HCT116 (cell line): ENCODE data around the gene MYO16.

ENCODE experiments used
- EZH2phosphoT487 ChIP-seq: fragments of 200-600 bp; IDR thresholded peaks from 2 replicates; pipeline ENCODE4 v1.6.1; 2018; ENCODE audit warnings: antibody characterized with exemption, borderline replicate concordance
- POLR2A ChIP-seq: IDR thresholded peaks from 2 replicates; pipeline ENCODE4 v1.7.0; 2011; ENCODE audit warnings: borderline replicate concordance; ENCODE audit not compliant: insufficient read depth, insufficient read length; ENCODE audit errors: extremely low read depth
- RAD21 ChIP-seq: IDR thresholded peaks from 2 replicates; pipeline ENCODE4 v1.6.1; 2012; ENCODE audit warnings: low read depth, mild to moderate bottlenecking
- SP1 ChIP-seq: IDR thresholded peaks from 2 replicates; pipeline ENCODE4 v1.6.1; 2012; ENCODE audit warnings: low read depth
- ZNF274 ChIP-seq: fragments of 200-500 bp; sonication (Bioruptor generic); IDR thresholded peaks from 2 replicates; pipeline ENCODE4 v1.6.1; 2014; ENCODE audit warnings: mild to moderate bottlenecking, low read depth, low read length, inconsistent platforms
- TF ChIP-seq, protein P1 (sequence below): IDR thresholded peaks from 2 replicates; pipeline ENCODE4 v1.6.1; 2012; ENCODE audit warnings: low read depth
- TF ChIP-seq, protein P2 (sequence below), 3 experiments: fragments of 200-600 bp in 1 of 3; sonication (generic) in 1 of 3; IDR thresholded peaks in 2 of 3; conservative IDR thresholded peaks in 1 of 3; 2 replicates each; pipeline ENCODE4 v1.5.1; 2012 to 2017; ENCODE audit warnings: low read depth in 2 of 3, low read length in 2 of 3, antibody characterized with exemption in 1 of 3, borderline replicate concordance in 1 of 3, control low read depth in 1 of 3, mild to moderate bottlenecking in 1 of 3, mixed read lengths in 1 of 3, mixed run types in 1 of 3, moderate library complexity in 1 of 3; ENCODE audit not compliant: insufficient read depth in 1 of 3
- TF ChIP-seq, protein P3 (sequence below): IDR thresholded peaks from 2 replicates; pipeline ENCODE4 v1.6.1; 2012

DNA sequence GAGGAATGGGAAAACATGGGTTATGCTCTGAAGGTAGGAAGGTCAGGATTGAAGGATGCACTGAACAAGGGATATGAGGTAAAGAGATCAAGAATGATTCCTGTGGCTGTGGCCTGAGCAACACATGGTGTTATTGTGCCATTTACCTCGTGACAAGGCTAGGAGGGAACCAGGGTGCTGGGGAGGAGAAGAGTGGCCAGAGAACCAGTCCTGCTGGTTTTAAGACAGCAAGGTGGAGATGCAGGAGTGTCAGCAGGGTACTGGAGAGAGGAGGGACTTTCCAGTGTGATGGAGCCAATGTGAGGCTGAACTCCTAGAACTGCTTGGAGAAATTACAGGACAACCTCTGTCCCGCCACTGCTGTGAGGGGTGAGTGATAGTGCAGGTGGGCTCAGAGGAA lies 282.4 kb downstream of the MYO16 start:
- TF ChIP-seq, protein P1, sequence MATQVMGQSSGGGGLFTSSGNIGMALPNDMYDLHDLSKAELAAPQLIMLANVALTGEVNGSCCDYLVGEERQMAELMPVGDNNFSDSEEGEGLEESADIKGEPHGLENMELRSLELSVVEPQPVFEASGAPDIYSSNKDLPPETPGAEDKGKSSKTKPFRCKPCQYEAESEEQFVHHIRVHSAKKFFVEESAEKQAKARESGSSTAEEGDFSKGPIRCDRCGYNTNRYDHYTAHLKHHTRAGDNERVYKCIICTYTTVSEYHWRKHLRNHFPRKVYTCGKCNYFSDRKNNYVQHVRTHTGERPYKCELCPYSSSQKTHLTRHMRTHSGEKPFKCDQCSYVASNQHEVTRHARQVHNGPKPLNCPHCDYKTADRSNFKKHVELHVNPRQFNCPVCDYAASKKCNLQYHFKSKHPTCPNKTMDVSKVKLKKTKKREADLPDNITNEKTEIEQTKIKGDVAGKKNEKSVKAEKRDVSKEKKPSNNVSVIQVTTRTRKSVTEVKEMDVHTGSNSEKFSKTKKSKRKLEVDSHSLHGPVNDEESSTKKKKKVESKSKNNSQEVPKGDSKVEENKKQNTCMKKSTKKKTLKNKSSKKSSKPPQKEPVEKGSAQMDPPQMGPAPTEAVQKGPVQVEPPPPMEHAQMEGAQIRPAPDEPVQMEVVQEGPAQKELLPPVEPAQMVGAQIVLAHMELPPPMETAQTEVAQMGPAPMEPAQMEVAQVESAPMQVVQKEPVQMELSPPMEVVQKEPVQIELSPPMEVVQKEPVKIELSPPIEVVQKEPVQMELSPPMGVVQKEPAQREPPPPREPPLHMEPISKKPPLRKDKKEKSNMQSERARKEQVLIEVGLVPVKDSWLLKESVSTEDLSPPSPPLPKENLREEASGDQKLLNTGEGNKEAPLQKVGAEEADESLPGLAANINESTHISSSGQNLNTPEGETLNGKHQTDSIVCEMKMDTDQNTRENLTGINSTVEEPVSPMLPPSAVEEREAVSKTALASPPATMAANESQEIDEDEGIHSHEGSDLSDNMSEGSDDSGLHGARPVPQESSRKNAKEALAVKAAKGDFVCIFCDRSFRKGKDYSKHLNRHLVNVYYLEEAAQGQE = no peak
- TF ChIP-seq, protein P2, sequence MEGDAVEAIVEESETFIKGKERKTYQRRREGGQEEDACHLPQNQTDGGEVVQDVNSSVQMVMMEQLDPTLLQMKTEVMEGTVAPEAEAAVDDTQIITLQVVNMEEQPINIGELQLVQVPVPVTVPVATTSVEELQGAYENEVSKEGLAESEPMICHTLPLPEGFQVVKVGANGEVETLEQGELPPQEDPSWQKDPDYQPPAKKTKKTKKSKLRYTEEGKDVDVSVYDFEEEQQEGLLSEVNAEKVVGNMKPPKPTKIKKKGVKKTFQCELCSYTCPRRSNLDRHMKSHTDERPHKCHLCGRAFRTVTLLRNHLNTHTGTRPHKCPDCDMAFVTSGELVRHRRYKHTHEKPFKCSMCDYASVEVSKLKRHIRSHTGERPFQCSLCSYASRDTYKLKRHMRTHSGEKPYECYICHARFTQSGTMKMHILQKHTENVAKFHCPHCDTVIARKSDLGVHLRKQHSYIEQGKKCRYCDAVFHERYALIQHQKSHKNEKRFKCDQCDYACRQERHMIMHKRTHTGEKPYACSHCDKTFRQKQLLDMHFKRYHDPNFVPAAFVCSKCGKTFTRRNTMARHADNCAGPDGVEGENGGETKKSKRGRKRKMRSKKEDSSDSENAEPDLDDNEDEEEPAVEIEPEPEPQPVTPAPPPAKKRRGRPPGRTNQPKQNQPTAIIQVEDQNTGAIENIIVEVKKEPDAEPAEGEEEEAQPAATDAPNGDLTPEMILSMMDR (IDR thresholded peaks at IDR 0.05 in 2 of 3, conservative IDR thresholded peaks at IDR 0.05 in 1 of 3; ENCODE audit: borderline replicate concordance in 1 of 3, insufficient read depth in 1 of 3, low read depth in 2 of 3, low read length in 2 of 3) = no peak
- TF ChIP-seq SP1 (no peak), EZH2phosphoT487 (no peak), RAD21 (no peak), POLR2A (no peak), ZNF274 (no peak)
- TF ChIP-seq, protein P3, sequence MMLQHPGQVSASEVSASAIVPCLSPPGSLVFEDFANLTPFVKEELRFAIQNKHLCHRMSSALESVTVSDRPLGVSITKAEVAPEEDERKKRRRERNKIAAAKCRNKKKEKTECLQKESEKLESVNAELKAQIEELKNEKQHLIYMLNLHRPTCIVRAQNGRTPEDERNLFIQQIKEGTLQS = no peak
